ENCODE measurements around the gene PODXL.
A peak's percentile ranks its signal among the peaks of the same experiment; 100 is the strongest.

The PODXL gene

GRCh38 chr7:131556053-131556908, at the start of gene PODXL:
Gene PODXL, minus strand, starts transcription at chr7:131556628. Its CDS starts 269 bp downstream, at chr7:131556359.
- H3K4me3 Mint-ChIP-seq, result peak within 1 kb of the TSS; percentile 89

GRCh38 chr7:131605280-131605878, 49.0 kb upstream of the PODXL start:
- no peak for ATAC-seq (ENCODE audit: low read depth)
- H3K36me3 Mint-ChIP-seq, result no peaks in the 10 kb centered on the region

More at GRCh38 chr7:131556053-131556908, at the start of gene PODXL:
- DNase-seq (ENCODE audit: low spot score in 2 of 2) (peak; percentile 43 to 44), ATAC-seq (ENCODE audit: low read depth) (peak; percentile 73)
- Mint-ChIP-seq H3K9me3 (no peaks in the 10 kb centered on the region), H3K27ac (peak within 1 kb of the TSS; percentile 45), H3K36me3 (no peaks in the 10 kb centered on the region), H3K4me1 (peaks cover 14% of the 10 kb centered on the region), H3K27me3 (peaks cover 5% of the 10 kb centered on the region)

DNA sequence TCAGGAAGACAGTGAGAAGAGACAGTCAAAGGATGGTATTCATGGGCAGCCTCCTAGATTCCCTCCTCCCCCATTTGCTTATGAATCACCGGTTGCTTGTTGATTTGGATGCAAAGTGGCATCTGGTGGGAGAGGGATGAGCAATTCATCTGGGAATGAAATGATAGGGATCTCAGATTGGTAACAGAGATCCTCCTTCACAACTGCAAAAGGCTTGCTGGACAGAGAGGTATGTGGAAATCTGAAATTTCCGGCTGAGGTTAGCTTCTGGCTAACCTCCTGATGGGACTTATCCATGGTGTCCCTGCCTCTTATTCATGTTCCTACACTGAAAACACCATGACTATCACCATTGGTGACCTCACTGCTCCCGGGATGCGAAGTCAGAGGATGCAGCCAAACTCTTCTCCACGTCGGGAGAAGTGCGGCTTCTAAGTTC, 48.4 kb upstream of the PODXL start:
- ATAC-seq (ENCODE audit: low read depth) (no peak), DNase-seq (ENCODE audit: low spot score in 2 of 2) (no peak)
- no peaks in the 10 kb centered on the region for H3K9me3 Mint-ChIP-seq
- no peaks in the 10 kb centered on the region for H3K36me3 Mint-ChIP-seq
- H3K27ac Mint-ChIP-seq, result no peak overlapping the region
- no peaks in the 10 kb centered on the region for H3K4me1 Mint-ChIP-seq
- H3K4me3 Mint-ChIP-seq, result no peak overlapping the region
- peaks cover 16% of the 10 kb centered on the region for H3K27me3 Mint-ChIP-seq

More at GRCh38 chr7:131605280-131605878, 49.0 kb upstream of the PODXL start:
- Mint-ChIP-seq H3K4me1 (no peaks in the 10 kb centered on the region), H3K9me3 (no peaks in the 10 kb centered on the region), H3K4me3 (no peak overlapping the region), H3K27ac (no peak overlapping the region), H3K27me3 (peaks cover 14% of the 10 kb centered on the region)
- DNase-seq (ENCODE audit: low spot score in 2 of 2), result no peak

- Mint-ChIP-seq H3K4me3 (no peak overlapping the region), H3K27ac (no peak overlapping the region), H3K9me3 (no peaks in the 10 kb centered on the region), H3K4me1 (no peaks in the 10 kb centered on the region), H3K27me3 (peaks cover 16% of the 10 kb centered on the region), H3K36me3 (no peaks in the 10 kb centered on the region)
- DNase-seq (ENCODE audit: low spot score in 2 of 2), result no peak
- ATAC-seq (ENCODE audit: low read depth), result no peak
Measured at GRCh38 chr7:131603932-131604331, 47.5 kb upstream of the PODXL start.

- Mint-ChIP-seq H3K4me3 (no peak overlapping the region), H3K27ac (no peak overlapping the region), H3K36me3 (no peaks in the 10 kb centered on the region), H3K9me3 (no peaks in the 10 kb centered on the region), H3K27me3 (peaks cover 14% of the 10 kb centered on the region), H3K4me1 (no peaks in the 10 kb centered on the region)
- no peak for ATAC-seq (ENCODE audit: low read depth)
- DNase-seq (ENCODE audit: low spot score in 2 of 2), result no peak
Measured at GRCh38 chr7:131602994-131603372, 46.6 kb upstream of the PODXL start.

DNA sequence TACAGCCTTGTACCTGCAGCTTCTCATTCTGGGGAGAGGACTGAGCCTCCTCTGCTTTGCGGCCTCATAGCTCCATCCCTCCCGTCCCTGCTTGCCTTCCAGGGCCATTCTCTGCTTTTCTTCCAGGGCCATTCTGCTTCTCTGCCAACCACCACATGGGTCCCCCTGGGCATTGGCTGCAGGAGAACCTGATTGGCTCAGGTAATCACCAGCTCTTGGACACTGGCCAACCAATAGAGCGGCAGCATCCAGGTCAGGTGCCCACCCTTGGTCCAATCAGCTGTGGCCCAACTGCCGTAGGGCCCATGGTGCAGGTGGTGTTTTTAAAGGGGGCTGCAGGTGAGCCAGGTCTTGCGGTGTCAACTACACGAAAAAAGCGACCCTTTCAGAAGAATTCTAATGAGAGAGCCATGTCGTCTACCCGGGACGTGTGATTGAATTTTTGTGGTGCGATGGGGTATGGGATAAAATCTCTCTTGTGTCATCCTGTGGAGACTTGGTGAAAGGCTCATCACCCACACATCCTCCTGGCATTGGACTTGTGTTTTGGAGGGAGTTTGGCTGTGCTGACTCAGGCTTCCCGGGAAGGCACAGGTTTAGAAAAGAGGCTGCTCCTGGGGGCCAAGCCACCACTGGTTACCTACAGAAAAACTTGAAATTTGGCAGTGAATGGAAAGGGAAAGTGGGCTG, 46.0 kb upstream of the PODXL start:
- no peaks in the 10 kb centered on the region for H3K9me3 Mint-ChIP-seq
- H3K36me3 Mint-ChIP-seq, result no peaks in the 10 kb centered on the region
- no peaks in the 10 kb centered on the region for H3K4me1 Mint-ChIP-seq
- H3K4me3 Mint-ChIP-seq, result no peak overlapping the region
- DNase-seq (ENCODE audit: low spot score in 2 of 2) (no peak), ATAC-seq (ENCODE audit: low read depth) (no peak)
- no peak overlapping the region for H3K27ac Mint-ChIP-seq
- H3K27me3 Mint-ChIP-seq, result peaks cover 12% of the 10 kb centered on the region

DNA sequence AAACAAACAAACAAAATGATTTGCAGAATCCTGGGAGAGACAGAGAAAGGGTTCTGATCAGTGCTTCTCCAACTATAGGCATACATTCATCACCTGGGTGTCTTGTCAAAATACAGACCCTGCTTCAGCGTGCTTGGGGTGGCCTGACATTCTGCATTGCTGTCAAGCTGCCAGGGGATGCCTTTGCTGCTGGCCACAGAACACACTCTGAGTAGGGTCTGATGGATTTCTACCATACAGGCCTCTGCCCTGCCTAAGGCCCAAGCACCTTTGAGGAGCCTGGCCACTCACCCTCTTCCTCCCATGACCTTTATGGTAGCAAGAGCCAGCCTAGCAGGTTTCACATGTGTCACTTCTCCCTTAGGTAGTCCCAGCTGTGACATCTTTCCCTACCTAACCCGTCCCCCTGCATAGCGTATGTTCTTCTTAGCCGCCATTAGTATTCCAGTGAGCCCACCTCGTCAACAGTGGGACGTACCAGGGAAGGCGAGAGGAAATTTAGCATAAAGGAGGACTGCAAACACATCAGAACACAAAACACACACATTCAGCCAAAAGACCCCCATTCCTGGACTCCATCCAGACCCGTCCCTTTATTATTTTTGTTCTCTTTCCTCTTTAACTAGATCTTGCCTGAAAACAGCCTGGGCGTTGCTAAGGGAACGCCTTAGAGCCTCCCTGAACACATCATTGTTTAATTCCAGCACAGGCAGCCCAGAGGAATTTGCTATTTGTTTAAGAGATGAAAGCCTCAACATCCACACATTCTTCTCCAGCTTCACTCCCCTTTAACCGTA, 43.9 kb upstream of the PODXL start:
- Mint-ChIP-seq H3K4me3 (no peak overlapping the region), H3K27ac (no peak overlapping the region), H3K36me3 (no peaks in the 10 kb centered on the region), H3K4me1 (no peaks in the 10 kb centered on the region), H3K9me3 (no peaks in the 10 kb centered on the region), H3K27me3 (peaks cover 6% of the 10 kb centered on the region)
- DNase-seq (ENCODE audit: low spot score in 2 of 2) (no peak), ATAC-seq (ENCODE audit: low read depth) (no peak)

GRCh38 chr7:131596785-131597184, 40.4 kb upstream of the PODXL start:
- no peaks in the 10 kb centered on the region for H3K36me3 Mint-ChIP-seq
- no peaks in the 10 kb centered on the region for H3K9me3 Mint-ChIP-seq
- peaks cover 8% of the 10 kb centered on the region for H3K27me3 Mint-ChIP-seq
- ATAC-seq (ENCODE audit: low read depth) (no peak), DNase-seq (ENCODE audit: low spot score in 2 of 2) (no peak)
- H3K4me1 Mint-ChIP-seq, result no peaks in the 10 kb centered on the region
- H3K4me3 Mint-ChIP-seq, result no peak overlapping the region
- no peak overlapping the region for H3K27ac Mint-ChIP-seq

- DNase-seq (ENCODE audit: low spot score in 2 of 2) (no peak), ATAC-seq (ENCODE audit: low read depth) (no peak)
- Mint-ChIP-seq H3K36me3 (no peaks in the 10 kb centered on the region), H3K27ac (no peak overlapping the region), H3K4me3 (no peak overlapping the region), H3K27me3 (peaks cover 12% of the 10 kb centered on the region), H3K9me3 (no peaks in the 10 kb centered on the region), H3K4me1 (no peaks in the 10 kb centered on the region)
Measured at GRCh38 chr7:131595699-131596098, 39.3 kb upstream of the PODXL start.

- Mint-ChIP-seq H3K36me3 (no peaks in the 10 kb centered on the region), H3K4me1 (no peaks in the 10 kb centered on the region), H3K9me3 (no peaks in the 10 kb centered on the region), H3K27ac (no peak overlapping the region), H3K4me3 (no peak overlapping the region), H3K27me3 (peaks cover 9% of the 10 kb centered on the region)
- DNase-seq (ENCODE audit: low spot score in 2 of 2) (no peak), ATAC-seq (ENCODE audit: low read depth) (no peak)
Measured at GRCh38 chr7:131591687-131592319, 35.4 kb upstream of the PODXL start.

DNA sequence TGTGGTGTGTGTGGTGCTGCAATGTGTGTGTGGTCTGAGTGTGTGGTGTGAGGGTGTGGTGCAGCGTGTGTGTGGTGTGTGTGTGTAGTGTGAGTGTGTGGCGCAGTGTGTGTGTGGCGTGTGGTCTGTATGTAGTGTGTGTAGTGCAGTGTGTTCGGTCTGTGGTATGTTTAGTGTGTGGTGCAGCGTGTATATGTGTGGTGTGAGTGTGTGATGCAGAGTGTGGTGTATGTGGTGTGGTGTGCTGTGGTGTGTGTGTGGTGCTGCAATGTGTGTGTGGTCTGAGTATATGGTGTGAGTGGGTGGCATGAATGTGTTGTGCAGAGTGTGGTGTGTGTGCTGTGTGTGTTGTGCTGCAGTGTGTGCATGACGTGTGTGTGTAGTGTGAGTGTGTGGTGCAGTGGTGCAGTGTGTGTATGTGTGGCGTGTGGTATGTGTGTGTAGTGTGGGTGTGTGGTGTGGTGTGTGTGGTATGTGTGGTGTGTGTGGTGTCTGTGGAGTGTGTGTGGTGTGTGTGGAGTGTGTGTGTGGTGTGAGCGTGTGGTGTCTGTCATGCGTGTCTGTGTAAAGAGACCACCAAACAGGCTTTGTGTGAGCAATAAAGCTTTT, 31.0 kb upstream of the PODXL start:
- ATAC-seq (ENCODE audit: low read depth), result no peak
- H3K9me3 Mint-ChIP-seq, result no peaks in the 10 kb centered on the region
- no peaks in the 10 kb centered on the region for H3K36me3 Mint-ChIP-seq
- no peaks in the 10 kb centered on the region for H3K4me1 Mint-ChIP-seq
- H3K27ac Mint-ChIP-seq, result no peak overlapping the region
- H3K4me3 Mint-ChIP-seq, result no peak overlapping the region
- H3K27me3 Mint-ChIP-seq, result peaks cover 9% of the 10 kb centered on the region
- DNase-seq (ENCODE audit: low spot score in 2 of 2), result no peak

DNA sequence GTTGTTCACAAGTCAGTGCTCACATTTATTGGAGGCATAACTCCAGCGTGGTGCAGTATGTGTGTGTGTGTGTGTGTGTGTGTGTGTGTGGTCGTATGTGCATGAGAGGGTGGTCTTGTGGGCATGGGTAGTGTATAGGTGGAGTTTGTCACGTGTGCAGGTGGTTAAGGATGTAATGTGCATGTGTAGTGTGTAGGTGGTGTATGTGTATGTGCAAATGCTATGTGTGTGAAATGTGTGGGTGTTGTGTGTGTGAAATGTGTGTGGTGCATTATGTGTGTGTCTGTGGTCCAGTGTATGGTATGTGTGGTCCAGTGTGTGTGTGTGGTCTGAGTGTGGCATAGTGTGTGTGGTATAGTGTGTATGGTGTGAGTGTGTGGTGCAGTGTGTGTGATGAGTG, 30.3 kb upstream of the PODXL start:
- Mint-ChIP-seq H3K27me3 (peaks cover 9% of the 10 kb centered on the region), H3K4me3 (no peak overlapping the region), H3K9me3 (no peaks in the 10 kb centered on the region), H3K4me1 (no peaks in the 10 kb centered on the region), H3K36me3 (no peaks in the 10 kb centered on the region), H3K27ac (no peak overlapping the region)
- ATAC-seq (ENCODE audit: low read depth) (no peak), DNase-seq (ENCODE audit: low spot score in 2 of 2) (no peak)

DNA sequence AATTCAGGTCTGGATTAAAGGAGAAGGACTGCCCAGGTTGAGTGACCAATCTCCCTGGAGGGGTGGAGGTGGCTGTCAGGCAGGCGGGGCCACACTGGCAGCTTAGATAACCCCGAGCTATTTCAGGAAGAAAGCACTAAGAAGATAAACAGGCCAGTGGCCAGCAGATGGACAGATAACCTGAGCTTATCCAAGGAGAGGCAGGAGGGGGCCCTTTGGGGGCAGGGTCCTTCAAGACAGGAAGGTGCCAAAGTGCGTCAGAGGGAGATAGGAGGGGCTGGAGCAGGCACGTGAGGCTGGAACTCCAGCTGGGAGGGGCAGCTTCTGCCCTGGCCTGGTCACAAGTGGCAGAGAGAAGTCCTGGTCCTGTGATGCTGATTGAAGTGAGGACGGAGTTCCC, 29.8 kb upstream of the PODXL start:
- Mint-ChIP-seq H3K27ac (no peak overlapping the region), H3K9me3 (no peaks in the 10 kb centered on the region), H3K4me1 (no peaks in the 10 kb centered on the region), H3K36me3 (no peaks in the 10 kb centered on the region), H3K27me3 (peaks cover 5% of the 10 kb centered on the region), H3K4me3 (no peak overlapping the region)
- ATAC-seq (ENCODE audit: low read depth) (no peak), DNase-seq (ENCODE audit: low spot score in 2 of 2) (no peak)

All from memory B cell (primary cell).